GM12873 (cell line): ENCODE results near the gene ADNP2.

Source experiments
- CTCF ChIP-seq: IDR thresholded peaks from 2 replicates; pipeline ENCODE4 v1.5.1; 2012; ENCODE audit warnings: low read depth, mild to moderate bottlenecking, moderate library complexity, low read length, control low read depth; ENCODE audit not compliant: insufficient read depth; ENCODE audit errors: missing control alignments

ADNP2 gene

GRCh38 chr18:80175451-80176204, 66.6 kb downstream of the ADNP2 start:
- TF ChIP-seq CTCF: no peak

- TF ChIP-seq CTCF: no peak
Observed at GRCh38 chr18:80176334-80177073, 67.4 kb downstream of the ADNP2 start.

DNA sequence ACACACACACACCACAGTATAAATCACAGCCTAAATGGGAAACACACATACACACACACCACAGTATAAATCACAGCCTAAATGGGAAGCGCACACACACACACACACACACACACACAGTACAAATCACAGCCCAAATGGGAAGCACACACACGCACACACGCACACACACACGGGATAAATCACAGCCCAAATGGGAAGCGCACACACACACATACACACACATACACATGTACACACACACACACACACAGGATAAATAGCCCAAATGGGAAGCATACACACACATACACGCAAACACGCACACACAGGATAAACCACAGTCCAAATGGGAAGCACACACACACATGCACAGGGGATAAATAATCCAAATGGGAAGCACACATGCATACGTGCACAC, 68.1 kb downstream of the ADNP2 start:
- no peak for TF ChIP-seq CTCF

- TF ChIP-seq CTCF: no peak
Observed at GRCh38 chr18:80178935-80179818, 70.1 kb downstream of the ADNP2 start.

DNA sequence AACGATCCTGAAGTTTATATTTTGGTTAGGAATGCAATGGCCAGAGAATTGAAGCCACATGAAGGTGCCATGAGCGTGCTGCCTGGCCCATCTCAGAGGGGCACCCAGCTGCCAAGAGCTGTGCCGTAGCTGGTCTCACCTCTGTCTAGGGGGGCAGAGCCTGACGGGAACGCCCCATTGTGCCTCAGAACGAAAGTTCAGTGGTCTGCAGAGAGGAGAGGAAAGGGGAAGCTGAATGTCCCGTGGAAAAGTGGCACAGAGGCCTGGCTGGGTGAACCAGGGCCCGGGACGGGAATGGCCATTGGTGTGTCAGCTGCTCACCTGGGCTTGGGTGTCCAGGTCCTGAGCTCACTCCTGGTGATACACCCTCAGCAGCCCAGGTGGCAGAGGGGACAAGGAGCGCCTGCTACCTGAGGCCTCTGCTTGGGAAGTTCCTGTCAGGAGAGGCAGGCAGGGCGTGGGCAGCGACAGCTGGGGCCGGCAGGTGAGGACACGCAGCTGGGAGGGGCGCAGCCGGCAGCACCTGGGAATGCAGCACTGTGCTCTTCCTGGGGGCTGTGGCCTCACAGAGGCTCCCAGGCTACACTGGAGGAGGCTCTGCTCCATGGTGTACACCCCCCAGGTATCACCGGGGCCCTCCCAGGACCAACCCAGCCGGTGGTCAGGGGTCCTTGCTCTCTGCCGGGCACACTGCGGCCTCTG, 70.9 kb downstream of the ADNP2 start:
- TF ChIP-seq CTCF: no peak

GRCh38 chr18:80180778-80181564, 71.9 kb downstream of the ADNP2 start:
- TF ChIP-seq CTCF: no peak
